GM19468 (cell line): Measurements from ENCODE around the gene PYY.
"Not testable (repeated sequence)": the region's sequence is repeated elsewhere in the genome, so short reads cannot be mapped to it uniquely, and the experiment has no call there.

ENCODE experiments used
- ATAC-seq: cut with Tn5 transposase; IDR thresholded peaks from one replicate; pipeline ENCODE4 v1.9.1; 2021; ENCODE audit warnings: mild to moderate bottlenecking, moderate library complexity, moderate number of reproducible peaks; ENCODE audit not compliant: unreplicated experiment; ENCODE audit errors: extremely low read depth

Gene PYY

DNA sequence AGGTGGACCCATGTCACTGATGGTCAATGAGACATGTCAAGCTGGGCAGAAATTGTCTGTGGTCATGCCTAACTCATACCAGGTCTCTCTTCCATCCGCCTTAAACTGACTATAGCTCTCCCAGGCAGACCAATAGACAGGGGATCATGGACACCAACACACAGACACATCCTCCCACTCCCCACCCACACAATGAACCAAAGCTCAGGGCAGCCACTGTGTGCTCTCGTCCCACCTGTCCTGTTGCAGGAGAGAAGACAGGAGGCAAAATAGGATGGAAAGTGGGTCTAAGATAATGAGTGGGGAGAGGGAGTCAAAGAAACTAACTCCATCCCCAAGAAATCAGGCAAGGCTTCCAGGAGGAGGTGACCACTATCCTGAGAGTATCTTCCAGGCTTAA is 3.2 kb downstream of the PYY start:
- ATAC-seq, result no peak

DNA sequence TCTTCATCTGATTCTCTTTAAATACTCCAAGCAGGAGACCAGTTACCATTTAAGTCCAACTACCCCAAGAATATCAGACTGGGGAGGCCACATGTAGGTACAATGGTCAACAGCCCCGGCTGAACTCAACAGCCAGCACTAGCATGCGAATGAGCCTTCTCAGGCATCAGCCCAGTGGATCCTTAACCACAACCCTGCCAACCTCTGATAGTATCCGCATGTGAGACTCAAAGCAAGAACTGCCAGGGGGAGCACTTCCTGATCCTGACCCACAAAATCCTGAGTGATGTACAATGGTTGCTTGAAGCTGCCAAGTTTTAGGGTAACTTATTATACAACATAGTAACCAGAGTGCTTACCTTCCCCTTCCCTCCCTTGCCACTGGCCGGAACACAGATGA is 4.0 kb downstream of the PYY start:
- no peak for ATAC-seq

DNA sequence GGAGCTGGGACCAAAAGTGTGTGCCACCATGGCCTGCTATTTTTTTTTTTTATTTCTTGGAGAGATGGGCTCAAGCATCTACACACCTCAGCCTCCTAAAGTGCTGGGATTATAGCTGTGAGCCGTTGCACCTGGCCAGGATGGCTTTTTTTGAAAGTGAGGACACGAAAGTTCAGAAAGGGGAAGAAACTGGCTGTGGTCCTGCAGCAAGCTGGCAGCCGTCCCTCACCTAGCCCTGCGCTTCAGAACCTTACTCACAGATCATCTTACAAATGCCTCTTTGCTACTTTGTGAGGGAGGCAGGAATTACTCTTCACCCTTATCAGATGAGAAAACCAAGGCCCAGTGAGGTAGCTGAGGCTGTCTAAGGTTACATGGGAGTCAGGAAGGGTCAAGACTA is 7.0 kb downstream of the PYY start:
- no peak for ATAC-seq

DNA sequence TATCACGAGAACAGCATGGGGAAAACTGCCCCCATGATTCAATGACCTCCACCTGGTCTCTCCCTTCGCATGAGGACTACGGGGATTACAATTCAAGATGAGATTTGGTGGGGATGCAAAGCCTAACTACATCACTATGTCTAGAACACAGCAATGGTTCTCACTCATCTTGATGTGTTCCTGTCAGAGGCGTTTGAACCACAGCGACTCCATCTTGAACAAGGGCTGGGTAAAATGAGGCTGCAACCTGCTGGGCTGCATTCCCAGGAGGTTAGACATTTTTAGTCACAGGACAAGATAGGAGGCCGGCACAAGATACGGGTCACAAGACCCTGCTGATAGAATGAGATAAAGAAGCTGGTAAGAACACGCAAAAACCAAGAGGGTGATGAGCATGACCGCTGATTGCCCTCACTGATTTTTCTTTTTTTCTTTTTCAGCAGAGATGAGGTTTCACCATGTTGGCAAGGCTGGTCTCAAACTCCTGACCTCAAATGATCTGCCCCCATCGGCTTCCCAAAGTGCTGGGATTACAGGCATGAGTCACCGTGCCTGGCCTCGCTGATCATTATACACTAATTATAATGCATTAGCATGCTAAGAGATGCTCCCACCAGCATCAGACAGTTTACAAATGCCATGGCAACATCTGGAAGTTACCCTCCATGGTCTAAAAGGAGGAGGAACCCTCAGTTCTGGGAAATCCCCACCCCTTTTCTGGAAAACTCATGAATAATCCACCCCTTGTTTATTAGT is 8.5 kb downstream of the PYY start:
- ATAC-seq, result no peak

DNA sequence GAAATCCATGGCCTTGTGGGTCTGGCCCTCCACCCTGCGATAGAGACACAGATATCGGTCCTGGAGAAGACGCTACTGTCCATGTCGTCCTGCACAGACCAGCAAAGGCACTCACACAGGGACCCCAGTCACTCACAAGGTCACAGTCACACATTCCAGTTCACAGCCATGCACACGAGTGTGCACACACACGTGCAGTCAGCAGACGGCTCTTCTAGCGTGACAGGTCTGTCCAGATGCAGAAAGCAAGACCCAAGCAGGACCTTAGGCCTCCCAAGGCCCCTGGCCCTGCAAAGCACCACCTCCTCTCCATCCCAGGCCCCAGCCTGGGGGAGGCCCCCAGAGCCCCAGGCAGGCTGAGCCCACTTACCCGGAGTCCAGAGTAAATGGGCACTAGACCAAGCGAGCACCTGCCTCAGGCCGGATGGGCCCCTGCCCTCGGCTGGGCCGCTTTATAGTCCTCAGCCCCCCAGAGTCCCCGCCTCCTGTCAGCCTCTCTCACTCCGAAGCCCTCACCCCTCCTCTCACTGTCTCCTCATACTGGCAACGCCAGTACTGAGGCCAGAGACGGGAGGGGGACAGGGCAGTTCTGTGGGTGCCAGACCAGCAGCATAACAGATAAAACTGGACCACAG is 11.6 kb downstream of the PYY start, which contains the start of gene PPY:
Gene PPY (minus strand): TSS at position 426 of the 635 bp plus-strand sequence. CDS start 822 bp downstream, outside the sequence.
- no peak for ATAC-seq

DNA sequence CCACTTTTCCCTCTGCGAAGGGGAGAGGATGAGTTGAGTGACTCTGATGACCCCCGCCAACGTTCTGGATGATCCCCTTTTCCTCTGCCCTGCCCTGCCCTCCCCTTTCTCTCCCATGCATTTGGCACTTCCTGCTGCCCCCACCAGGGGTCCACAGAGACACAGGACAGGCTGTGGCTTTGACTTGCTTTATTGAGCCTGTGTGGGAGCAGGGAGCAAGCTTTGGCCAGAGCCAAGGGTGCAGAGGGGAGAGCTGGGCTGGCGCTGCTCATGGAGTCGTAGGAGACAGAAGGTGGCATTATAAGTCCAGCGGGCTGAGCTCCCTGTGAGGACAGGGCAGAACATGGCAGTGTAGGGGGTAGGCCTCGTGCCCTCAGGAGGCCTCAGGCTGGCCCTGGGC is 13.1 kb downstream of the PYY start:
- ATAC-seq, result no peak

DNA sequence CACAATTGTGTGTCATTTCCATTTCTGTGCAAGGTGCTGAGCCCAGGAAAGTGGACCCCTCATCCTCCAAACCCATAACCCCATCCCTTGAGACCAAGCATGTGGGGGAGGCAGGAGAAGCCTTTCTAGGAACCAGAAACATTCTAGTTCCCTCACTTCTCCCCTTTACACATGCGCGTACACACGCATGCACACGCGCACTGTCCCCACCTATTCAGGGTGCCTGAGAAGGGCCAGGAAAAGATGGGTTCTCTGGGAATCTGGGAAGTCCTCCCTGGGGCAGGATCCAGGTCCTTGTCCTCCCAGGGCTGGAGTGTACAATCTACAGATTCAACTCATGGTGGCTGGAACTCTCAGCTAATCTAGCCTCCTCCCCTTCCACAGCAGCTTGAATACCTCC is 13.9 kb downstream of the PYY start:
- no peak for ATAC-seq

DNA sequence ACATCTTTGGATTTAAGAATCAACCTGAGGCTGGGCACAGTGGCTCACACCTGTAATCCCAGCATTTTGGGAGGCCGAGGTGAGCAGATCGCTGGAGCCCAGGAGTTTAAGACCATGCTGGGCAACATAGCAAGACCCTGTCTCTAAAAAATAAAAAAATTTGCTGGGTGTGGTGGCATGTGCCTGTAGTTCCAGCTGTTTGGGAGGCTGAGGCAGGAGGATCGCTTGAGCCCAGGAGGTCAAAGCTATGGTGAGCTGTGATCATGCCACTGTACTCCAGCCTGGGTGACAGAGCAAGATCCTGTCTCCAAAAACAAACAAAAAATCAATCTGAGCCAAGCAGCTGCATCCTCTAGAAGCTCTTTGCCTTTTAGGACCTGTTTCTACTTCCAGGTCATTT is 14.3 kb downstream of the PYY start:
- ATAC-seq, result not testable (repeated sequence)

DNA sequence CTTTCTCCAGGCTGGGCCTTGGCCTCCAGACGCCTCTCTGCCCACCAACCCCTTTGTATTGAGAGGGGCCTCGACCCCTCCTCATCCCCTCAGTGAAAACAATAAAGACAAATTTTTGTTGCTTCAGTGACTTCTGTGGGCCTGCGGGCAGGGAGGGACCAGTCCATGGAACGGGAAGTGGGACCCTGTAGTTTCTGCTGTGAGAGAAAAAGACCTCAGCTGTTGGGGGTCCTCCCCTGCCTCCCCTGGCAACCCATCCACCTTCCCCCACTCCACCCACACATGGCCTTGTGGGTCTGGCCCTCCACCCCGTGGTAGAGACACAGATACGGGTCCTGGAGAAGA is 14.9 kb downstream of the PYY start:
- no peak for ATAC-seq

DNA sequence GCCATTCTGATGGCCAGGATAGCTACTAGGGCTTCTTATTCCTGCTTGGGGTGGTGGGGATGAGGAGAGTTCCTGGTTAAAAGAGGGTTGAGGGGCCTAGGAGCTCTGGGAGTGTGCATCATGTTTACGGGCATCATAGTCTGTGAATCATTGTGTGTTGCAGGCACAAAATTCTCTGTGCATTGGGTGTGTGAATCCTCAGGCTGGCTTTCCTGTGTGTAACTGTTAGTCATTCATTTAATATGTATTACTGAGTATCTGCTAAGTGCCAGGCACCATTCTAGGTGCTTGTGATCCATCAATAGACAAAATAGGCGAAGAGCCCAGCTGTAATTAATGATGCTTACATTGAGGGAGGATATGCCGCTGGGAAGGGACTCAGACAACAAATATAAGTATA is 17.3 kb downstream of the PYY start:
- no peak for ATAC-seq

DNA sequence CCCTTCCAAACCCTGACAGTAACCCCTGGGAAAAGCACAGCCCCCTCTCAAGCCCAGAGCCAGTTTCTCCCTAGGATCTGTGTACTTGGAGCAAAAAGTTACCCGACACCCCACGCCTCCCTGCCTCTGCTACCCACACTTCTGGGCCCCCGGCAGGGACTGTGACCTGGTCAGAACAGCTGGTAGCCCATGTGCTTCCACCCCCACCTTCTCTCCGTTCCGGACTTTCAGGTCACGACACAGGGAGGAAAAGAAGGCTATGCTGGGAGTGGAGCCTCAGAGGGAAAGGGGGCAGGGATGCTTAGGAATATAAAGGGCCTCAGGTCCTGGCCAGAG is 17.8 kb downstream of the PYY start:
- ATAC-seq, result no peak

DNA sequence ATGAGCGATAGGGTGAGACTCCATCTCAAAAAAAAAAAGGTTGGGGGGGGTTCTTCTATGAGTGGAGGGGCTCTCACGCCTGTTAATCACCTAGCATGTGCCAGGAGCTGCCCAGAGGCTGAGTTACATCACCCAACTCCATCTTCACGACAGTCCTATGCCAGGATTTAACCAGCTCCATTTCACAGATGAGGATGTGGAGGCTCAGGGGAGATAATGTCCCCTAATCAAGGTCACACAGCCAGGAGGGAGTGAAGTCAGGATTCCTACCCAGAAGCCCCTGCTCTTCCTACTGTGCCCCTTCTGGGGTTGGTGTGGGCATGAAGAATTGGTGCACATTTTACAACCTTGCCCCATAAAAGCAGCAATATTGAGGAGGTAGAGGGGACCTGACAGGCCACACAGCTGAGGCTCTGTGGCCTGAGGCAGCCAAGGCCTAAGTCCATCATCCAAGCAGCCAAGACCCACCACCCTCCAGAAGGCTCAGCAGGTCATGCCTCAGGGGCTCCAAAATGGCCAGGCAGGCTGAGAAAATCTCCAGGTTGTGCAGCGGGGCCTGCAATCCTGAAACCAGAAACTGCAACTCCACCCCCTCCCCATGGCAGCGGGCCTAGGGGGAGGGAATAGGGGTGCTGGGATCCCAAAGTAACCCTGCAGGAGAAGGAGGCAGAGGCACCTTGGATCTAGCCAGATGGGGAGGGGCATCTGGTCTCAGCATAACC is 18.4 kb downstream of the PYY start:
- ATAC-seq, result no peak

DNA sequence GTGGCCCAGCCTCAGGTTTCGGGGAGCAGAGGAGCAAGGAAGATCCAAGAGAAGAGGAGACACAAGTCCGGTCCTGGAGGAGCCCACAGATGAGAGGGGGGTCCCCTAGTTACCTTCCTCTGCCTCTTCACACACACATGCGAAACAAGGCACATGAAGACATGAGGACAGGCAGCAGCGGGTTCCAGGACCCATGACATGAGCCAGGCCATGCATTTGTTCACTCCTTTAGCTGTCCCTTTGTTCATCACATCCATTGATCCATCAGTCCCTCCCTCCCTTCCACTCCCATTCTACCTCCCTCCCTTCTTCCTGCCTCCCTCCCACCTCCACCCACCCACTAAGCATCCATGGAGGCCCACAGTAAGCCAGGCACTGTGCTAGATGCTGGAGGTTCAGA is 20.8 kb downstream of the PYY start:
- no peak for ATAC-seq

DNA sequence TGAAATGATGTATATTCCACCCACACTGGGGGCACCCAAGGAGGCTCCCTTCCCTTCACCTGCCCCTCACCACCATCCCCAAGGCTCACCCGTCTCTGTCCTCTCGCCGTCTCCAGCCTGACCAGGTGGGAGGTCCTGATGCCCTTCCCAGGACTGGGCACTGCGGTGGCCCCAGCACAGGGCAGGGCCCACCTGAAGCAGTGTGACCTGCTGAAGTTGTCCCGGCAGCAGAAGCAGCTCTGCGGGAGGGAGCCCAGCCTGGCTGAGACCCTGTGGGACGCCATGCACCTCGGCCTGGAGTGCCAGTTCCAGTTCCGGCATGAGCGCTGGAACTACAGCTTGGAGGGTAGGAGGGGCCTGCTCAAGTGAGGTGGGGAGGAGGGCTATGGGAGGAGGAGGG is 21.4 kb downstream of the PYY start:
- ATAC-seq, result no peak

DNA sequence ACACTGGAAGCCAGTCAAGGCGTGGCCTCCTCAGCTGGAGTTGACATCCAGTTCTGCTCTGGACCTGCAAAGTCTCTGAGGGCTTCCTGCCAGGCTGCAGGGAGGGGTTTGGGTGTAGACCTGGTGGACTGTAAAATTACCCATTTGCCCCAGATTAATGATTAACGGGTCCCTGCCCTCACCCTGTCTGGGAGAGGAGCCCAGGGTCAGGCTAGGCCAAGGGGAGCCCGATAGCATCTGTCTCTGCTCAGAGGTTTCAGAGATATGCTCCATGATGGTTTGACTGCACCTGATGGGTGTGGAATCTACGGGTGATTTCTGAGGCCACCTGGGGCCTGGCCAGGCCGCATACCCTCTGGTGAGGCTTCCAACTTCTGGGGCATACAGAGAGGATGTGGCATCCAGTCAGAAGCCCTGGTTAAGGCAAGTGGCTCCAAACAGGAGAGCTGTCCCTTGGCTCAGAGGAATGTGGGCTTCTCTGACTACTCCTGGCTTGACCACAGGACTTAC is 22.6 kb downstream of the PYY start:
- ATAC-seq, result no peak

DNA sequence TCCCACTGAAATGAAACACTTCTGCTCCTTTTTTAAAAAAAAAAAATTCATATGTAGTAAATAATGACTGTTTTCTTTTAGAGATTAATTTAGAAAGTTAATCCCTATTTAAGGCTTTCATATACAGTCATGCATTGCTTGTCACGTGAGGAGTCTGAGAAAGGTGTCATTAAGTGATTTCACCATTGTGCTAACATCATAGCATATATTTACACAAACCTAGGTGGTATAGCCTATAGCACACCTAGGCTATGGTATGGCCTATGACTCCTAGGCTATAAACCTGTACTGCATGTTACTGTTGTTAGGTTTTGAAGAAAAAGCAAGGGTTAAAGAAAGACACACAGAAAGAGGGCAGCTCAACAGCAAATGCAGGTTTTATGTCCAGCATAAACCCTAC is 25.1 kb downstream of the PYY start:
- no peak for ATAC-seq

DNA sequence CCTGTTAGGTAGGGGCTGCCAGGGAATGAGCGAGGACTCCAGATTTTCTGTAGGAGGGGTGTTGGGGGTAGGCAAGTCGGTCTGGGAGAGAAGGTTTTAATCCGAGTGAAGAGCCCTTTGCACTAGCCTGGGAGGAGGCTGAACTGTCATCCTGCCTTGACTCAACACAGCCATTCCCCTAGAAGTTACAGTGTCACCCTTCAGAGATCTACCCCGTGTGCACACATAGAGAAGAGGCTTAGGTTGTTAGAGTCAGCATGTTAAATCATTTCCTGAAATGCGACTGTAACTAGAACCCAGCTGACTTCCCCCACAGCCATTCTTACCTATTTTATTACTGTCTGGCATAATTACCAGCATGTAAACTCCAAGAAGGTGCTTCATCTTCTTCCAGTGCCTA is 25.8 kb downstream of the PYY start:
- ATAC-seq, result not testable (repeated sequence)

DNA sequence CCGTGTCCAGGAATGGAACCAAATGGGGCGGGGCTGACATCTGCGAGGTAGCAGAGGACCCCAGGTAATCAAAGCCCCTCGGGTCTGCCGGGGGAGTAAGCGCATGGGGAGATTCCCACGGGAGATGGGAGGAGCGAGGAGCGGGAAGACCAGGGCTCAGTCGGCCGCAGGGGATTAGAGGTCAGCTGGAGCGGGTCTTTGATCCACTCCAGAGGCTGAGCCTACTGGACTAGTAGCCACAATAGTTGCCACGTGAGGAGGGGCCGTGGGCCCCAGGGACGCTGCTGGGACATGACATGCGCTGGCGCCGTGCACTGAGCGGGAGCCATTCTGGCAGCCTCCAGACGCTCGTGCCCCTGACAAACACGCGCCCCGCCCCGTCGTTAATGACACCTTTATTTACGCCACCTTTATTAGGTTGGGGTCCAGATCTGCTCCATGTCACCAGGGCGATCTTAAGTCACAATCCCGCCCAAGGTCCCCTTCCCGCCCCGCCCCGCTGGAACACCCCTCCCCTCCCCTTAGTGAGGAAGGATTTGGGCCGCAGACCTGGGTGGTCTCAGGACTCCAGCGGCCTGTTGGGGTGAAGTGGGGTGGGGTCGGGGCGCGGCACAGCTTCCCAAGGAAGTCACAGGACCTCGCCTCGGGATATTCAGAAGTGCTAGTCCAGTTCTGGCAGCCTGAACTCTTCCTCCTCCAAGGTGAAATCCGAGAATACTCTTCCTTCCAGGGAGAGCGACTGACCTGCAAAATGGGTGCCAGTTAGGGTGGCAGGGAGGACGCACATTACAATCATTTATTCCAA is 26.5 kb downstream of the PYY start:
- no peak for ATAC-seq

DNA sequence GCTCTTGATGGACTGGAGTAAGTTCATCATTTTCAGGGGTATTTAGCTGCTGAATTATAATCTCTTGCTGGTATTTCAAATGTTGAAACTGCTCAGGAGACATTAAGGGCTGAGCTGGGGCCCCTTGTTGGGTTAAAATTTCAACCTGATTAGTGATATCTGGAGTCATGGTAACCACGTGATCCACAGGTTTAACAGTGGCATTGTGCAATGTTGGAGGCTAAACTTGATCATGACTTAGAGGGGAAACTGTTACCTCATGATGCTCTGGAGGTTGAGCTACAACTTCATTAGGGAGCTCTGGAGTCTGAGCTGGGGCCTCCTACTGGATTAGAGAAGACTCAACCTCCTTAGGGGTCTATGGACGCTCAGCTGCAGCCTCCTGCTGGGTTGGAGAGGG is 29.2 kb downstream of the PYY start:
- no peak for ATAC-seq

DNA sequence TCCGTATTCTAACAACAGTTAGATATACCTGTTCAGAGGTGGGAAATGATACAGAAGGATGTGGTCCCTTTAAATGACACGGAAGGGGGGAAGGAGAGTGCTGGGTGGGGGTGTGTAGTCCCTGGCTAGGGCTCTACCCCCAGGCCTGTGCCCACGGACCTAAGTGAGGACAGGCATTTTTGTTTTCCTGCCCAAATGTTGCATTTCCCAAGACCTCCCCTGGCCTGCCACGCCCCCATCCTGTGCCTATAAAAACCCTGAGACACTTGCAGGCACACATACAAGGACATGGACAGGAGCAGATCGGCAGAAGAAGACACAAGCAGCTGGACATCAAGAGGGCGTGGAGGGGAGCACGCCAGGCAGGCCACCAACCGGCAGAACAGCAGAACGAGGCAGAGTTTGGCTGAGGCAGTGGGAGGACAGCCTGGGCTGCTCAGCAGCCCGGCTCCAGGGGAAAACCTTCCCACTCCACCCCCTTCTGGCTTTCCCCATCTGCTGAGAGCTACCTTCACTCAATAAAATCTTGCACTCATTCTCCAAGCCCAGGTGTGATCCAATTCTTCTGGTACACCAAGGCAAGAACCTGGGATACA is 33.1 kb downstream of the PYY start:
- no peak for ATAC-seq
